ENCODE measurements around the gene CCDC88C.

CCDC88C gene

GRCh38 chr14:91329486-91330014 is 88.1 kb downstream of the CCDC88C start:
- no peak overlapping the region for H3K4me2 ChIP-seq (ENCODE audit: insufficient read depth, low read length)
- H2AFZ ChIP-seq (ENCODE audit: low read depth, low read length) = no peak overlapping the region
- no peak overlapping the region for H3K27ac ChIP-seq (ENCODE audit: low read length)
- TF ChIP-seq CTCF (IDR thresholded peaks at IDR 0.05; ENCODE audit: borderline replicate concordance, extremely low read depth, low read length, poor library complexity, severe bottlenecking) (no peak), EZH2 (IDR thresholded peaks at IDR 0.05; ENCODE audit: borderline replicate concordance, low read depth, low read length, severe bottlenecking) (no peak)
- H4K20me1 ChIP-seq (ENCODE audit: insufficient read depth, low read length) = peaks cover 27% of the 10 kb centered on the region
- no peaks in the 10 kb centered on the region for H3K79me2 ChIP-seq (ENCODE audit: insufficient read depth, low read length)
- no peak for ATAC-seq (ENCODE audit: insufficient read depth, low read depth)
- no peak overlapping the region for H3K4me3 ChIP-seq (ENCODE audit: low read depth in 1 of 2, low read length in 2 of 2)
- no peak overlapping the region for H3K9ac ChIP-seq (ENCODE audit: low read depth, low read length)
- H3K36me3 ChIP-seq (ENCODE audit: insufficient read depth, low read length) = peaks cover 93% of the 10 kb centered on the region
- no peaks in the 10 kb centered on the region for H3K9me3 ChIP-seq (ENCODE audit: insufficient read depth, low read length, severe bottlenecking)
- no peak for DNase-seq
- peaks cover 8% of the 10 kb centered on the region for H3K4me1 ChIP-seq (ENCODE audit: insufficient read depth, low read length)
- H3K27me3 ChIP-seq (ENCODE audit: insufficient read depth, low read length, poor library complexity) = no peaks in the 10 kb centered on the region

- no peak for ATAC-seq (ENCODE audit: insufficient read depth, low read depth)
- H3K4me3 ChIP-seq (ENCODE audit: low read depth in 1 of 2, low read length in 2 of 2) = no peak overlapping the region
- H3K4me1 ChIP-seq (ENCODE audit: insufficient read depth, low read length) = peaks cover 18% of the 10 kb centered on the region
- H2AFZ ChIP-seq (ENCODE audit: low read depth, low read length) = no peak overlapping the region
- no peaks in the 10 kb centered on the region for H3K9me3 ChIP-seq (ENCODE audit: insufficient read depth, low read length, severe bottlenecking)
- H3K27me3 ChIP-seq (ENCODE audit: insufficient read depth, low read length, poor library complexity) = no peaks in the 10 kb centered on the region
- TF ChIP-seq CTCF (IDR thresholded peaks at IDR 0.05; ENCODE audit: borderline replicate concordance, extremely low read depth, low read length, poor library complexity, severe bottlenecking) (no peak), EZH2 (IDR thresholded peaks at IDR 0.05; ENCODE audit: borderline replicate concordance, low read depth, low read length, severe bottlenecking) (no peak)
- no peak overlapping the region for H3K27ac ChIP-seq (ENCODE audit: low read length)
- H3K36me3 ChIP-seq (ENCODE audit: insufficient read depth, low read length) = peaks cover 90% of the 10 kb centered on the region
- no peak overlapping the region for H3K9ac ChIP-seq (ENCODE audit: low read depth, low read length)
- H4K20me1 ChIP-seq (ENCODE audit: insufficient read depth, low read length) = peaks cover 27% of the 10 kb centered on the region
- no peak overlapping the region for H3K4me2 ChIP-seq (ENCODE audit: insufficient read depth, low read length)
- H3K79me2 ChIP-seq (ENCODE audit: insufficient read depth, low read length) = no peaks in the 10 kb centered on the region
- DNase-seq = no peak
Observed at GRCh38 chr14:91328313-91329050, 89.1 kb downstream of the CCDC88C start.

- Histone ChIP-seq H3K27ac (ENCODE audit: low read length) (0 out of 2 replicates have a peak overlapping the region, but pooled peaks have one; percentile 2), H3K4me3 (ENCODE audit: low read depth in 1 of 2, low read length in 2 of 2) (no peak overlapping the region), H3K9ac (ENCODE audit: low read depth, low read length) (no peak overlapping the region), H3K27me3 (ENCODE audit: insufficient read depth, low read length, poor library complexity) (no peaks in the 10 kb centered on the region), H4K20me1 (ENCODE audit: insufficient read depth, low read length) (peaks cover 26% of the 10 kb centered on the region), H3K36me3 (ENCODE audit: insufficient read depth, low read length) (peaks cover 92% of the 10 kb centered on the region), H2AFZ (ENCODE audit: low read depth, low read length) (no peak overlapping the region), H3K4me2 (ENCODE audit: insufficient read depth, low read length) (no peak overlapping the region), H3K4me1 (ENCODE audit: insufficient read depth, low read length) (peaks cover 23% of the 10 kb centered on the region), H3K79me2 (ENCODE audit: insufficient read depth, low read length) (0 out of 2 replicates have a peak, but pooled peaks cover 3% of the 10 kb centered on the region), H3K9me3 (ENCODE audit: insufficient read depth, low read length, severe bottlenecking) (no peaks in the 10 kb centered on the region)
- ATAC-seq (ENCODE audit: insufficient read depth, low read depth) (no peak), DNase-seq (no peak)
- TF ChIP-seq EZH2 (IDR thresholded peaks at IDR 0.05; ENCODE audit: borderline replicate concordance, low read depth, low read length, severe bottlenecking) = no peak
- no peak for TF ChIP-seq CTCF (IDR thresholded peaks at IDR 0.05; ENCODE audit: borderline replicate concordance, extremely low read depth, low read length, poor library complexity, severe bottlenecking)
Observed at GRCh38 chr14:91327661-91328312, 89.8 kb downstream of the CCDC88C start.

Data from DND-41 (cell line).